ENCODE results near the gene ZNF516.

ZNF516 gene

DNA sequence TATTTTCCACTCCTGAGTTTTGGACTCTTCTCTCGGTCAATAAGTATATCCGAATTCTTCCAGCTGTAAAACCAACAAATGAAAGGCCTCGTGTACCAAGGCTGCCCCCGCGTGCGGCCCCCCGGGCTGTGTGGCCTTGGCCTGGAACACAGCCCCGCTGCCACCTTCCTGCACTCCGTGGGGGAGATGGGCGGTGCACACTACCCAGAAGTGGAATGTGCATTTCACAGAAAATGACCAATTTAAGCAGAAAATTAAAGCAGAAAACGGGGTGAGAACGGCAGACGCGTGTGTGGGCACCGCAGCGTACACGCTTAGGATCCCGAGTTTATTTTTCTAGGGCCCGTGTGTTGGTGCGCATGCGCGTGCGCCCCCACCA, 34.4 kb upstream of the ZNF516 start:
- no peak for DNase-seq (ENCODE audit: extremely low read depth, low read depth)
- TF ChIP-seq, protein P1, sequence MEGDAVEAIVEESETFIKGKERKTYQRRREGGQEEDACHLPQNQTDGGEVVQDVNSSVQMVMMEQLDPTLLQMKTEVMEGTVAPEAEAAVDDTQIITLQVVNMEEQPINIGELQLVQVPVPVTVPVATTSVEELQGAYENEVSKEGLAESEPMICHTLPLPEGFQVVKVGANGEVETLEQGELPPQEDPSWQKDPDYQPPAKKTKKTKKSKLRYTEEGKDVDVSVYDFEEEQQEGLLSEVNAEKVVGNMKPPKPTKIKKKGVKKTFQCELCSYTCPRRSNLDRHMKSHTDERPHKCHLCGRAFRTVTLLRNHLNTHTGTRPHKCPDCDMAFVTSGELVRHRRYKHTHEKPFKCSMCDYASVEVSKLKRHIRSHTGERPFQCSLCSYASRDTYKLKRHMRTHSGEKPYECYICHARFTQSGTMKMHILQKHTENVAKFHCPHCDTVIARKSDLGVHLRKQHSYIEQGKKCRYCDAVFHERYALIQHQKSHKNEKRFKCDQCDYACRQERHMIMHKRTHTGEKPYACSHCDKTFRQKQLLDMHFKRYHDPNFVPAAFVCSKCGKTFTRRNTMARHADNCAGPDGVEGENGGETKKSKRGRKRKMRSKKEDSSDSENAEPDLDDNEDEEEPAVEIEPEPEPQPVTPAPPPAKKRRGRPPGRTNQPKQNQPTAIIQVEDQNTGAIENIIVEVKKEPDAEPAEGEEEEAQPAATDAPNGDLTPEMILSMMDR (IDR thresholded peaks at IDR 0.05; ENCODE audit: low read depth, low read length) = no peak

DNA sequence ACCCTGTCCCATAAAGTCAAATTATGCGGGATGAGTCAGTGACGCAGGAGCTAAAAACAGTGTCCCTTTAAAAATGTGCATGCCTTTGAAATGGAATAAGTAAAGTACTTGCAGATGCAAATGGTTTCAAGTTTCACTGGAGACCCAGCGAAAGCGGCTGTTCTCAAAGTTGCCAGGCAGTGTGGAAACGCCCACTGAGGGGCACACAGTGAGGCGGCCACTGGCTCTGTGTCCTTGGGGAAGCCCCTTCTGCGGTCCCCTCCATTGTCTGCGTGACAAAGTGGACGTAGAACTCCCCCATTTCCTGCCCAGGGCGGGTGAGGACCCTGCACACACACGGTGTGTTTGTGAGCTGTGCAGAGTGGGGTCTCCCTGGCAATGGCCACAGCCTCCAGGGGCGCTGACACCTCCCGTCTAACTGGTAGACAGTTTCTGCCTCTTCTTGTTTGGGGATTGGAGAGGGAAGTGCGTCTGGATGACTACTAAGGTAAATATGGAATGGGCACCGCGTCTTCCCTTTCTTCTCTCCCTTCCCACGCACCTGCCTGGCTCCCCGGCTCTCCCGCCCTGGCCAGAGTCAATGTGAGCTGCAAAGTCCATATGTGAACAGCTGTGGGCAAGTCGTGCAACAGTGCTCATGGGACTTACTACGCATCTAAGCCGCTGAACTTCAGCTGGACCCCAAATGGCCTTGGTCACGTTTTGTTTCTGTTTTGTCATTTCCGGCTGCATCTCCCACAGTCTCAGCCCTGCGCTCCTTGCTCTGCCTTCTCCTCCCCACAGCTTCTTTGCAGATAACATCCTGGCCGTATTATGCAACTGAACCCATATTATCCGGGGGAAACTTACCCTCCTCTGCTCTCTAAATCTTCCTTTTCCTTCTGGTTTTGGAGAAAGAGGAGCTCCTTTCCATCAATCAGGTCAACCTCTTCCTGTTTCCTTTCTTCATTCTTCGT, 33.7 kb upstream of the ZNF516 start:
- DNase-seq (ENCODE audit: extremely low read depth, low read depth) = peak; percentile 32
- TF ChIP-seq, protein P1 (IDR thresholded peaks at IDR 0.05; ENCODE audit: low read depth, low read length) = peak; percentile 1

DNA sequence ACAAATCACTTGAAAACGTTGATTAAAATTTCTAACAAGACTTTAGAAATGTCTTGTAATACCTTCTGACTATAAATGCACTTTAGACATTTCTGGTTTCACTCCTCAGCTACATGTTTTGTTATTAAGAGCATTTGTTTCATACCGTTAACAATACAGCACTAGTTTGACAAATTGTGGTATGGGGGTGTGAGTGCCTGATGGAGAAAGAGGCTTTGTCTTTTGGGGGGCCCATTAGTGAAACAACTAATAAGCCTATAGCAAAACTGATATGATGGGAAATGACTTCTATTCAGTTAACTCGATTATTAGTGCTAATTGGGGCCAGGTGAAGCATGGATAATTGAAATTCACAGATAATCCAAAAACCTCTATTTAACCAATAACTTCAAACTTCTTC, 30.9 kb upstream of the ZNF516 start:
- TF ChIP-seq, protein P1 (IDR thresholded peaks at IDR 0.05; ENCODE audit: low read depth, low read length) = no peak
- no peak for DNase-seq (ENCODE audit: extremely low read depth, low read depth)

DNA sequence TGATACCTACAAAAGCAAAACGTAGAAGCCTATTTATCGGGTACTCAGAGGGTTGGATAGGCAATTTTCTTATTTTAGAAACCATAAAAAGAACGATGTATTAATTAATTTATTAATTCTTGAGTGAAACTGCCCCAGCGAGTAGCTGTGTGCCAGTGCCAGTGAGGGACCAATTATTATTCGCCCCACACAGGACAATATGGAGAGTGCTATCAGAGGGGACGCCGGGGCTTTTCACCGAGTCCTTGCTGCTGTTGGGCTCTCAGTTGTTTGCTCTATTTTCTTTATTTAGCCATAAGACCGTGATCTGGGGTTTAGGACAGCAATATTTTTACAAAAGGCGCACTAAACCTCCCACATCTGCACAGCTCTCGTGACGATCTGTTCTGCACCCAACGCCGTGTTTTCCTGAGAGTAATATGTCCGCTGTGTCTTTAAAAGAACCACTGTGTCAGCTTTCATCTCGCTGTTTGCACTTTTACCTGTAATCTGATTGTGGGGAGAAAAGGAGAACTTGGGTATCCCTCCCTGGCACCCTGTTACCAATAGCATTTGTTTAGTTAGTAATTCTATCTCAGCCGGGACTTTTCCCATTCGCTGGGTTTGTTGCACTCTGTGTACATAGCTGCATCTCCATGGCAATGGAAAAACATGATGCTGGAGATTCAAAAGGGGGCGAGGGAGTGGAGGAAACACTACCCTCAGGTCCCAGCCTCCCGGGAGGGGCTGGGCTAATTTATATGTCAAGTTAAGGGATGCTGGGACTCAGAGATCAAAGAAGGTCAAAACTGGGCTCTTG, 30.1 kb upstream of the ZNF516 start:
- DNase-seq (ENCODE audit: extremely low read depth, low read depth) = peak; percentile 45
- TF ChIP-seq, protein P1 (IDR thresholded peaks at IDR 0.05; ENCODE audit: low read depth, low read length) = no peak

DNA sequence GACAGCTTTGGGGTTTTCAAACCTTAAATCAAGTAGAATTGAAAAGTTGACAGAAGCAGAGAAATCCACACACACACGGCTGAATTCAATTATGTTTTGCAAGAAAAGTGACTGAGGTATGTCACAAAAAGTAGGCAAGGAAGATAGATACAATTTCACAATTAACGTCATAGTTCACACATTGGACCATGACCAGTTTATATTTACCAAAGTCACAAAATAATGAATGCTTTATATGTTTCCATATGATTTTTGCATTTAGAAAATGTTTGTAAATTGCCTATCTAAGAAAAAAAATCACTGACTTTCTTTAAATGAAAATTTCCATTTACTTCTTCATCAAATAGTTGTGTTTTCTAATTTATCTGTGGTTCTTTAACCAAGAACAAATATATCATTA, 29.4 kb upstream of the ZNF516 start:
- DNase-seq (ENCODE audit: extremely low read depth, low read depth) = no peak
- TF ChIP-seq, protein P1 (IDR thresholded peaks at IDR 0.05; ENCODE audit: low read depth, low read length) = no peak

DNA sequence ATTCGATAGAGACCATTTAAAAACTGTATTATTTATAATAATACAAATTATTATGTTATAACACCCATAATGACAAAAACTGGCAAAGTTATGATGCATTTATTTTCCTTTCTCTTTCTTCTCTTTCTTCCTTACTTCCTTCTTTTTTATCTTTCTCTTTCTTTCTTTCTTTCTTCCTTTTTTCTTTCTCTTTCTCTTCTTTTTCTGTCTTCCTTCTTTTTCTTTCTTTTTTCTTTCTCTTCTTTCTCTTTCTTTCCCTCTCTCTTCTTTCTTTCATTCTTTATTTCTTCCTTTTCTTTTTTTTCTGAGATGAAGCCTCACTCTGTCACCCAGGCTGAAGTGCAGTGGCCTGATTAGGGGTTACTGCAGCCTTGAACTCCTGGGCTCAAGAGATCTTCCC, 27.5 kb upstream of the ZNF516 start:
- DNase-seq (ENCODE audit: extremely low read depth, low read depth) = no peak
- TF ChIP-seq, protein P1 (IDR thresholded peaks at IDR 0.05; ENCODE audit: low read depth, low read length) = no peak

DNA sequence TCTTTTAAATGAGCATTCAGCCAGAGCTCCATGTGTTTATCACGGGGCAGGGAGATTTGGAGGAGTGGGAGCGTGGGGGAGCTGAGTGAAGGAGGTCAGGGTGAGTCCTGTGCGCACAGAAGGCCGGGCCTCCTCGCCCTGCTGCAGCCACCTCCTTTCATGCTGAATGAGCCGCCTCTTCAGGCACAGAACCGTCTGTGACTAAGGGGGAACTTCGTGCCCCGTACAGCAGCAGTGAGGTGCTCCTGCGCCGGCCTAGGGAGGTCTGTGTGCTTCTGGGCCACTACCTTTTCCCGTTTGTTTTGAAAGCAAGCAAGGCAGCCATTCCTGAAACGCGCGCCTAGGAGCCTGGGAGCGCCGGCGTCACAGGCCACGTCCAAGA, 27.1 kb upstream of the ZNF516 start:
- TF ChIP-seq, protein P1 (IDR thresholded peaks at IDR 0.05; ENCODE audit: low read depth, low read length) = no peak
- DNase-seq (ENCODE audit: extremely low read depth, low read depth) = no peak

Data from AG09319 (cell line).